GM13976 (cell line): ENCODE results near the gene SLC44A5.
"Not testable (repeated sequence)": the region's sequence is repeated elsewhere in the genome, so short reads cannot be mapped to it uniquely, and the experiment has no call there.

Experiments used
- DNase-seq: peaks from one replicate; pipeline ENCODE4 v3.0.0; 2012; ENCODE audit warnings: low spot score
- CTCF ChIP-seq: IDR thresholded peaks from 2 replicates; pipeline ENCODE4 v1.5.1; 2012; ENCODE audit warnings: borderline replicate concordance, mild to moderate bottlenecking; ENCODE audit not compliant: insufficient read depth; ENCODE audit errors: extremely low read depth, missing control alignments, control extremely low read depth
- in situ Hi-C: fragments of 300-500 bp; cut with MboI; formaldehyde crosslinking; loops from one replicate; pipeline ENCODE4 v1.12.0; 2022; ENCODE audit warnings: low sequenced_read_pairs, mixed read lengths, inconsistent platforms; ENCODE audit not compliant: unreplicated experiment

The SLC44A5 gene

GRCh38 chr1:75198163-75198562 is 412.8 kb downstream of the SLC44A5 start:
- in situ Hi-C loops, result loop anchor here (10.0 kb wide), 1 partner anchor 433 kb away; no protein-coding TSS in a partner anchor

GRCh38 chr1:75188892-75189291 is 422.0 kb downstream of the SLC44A5 start:
- TF ChIP-seq CTCF, result no peak
- no peak for DNase-seq
- in situ Hi-C loops, result no loop called here

More at GRCh38 chr1:75198163-75198562, 412.8 kb downstream of the SLC44A5 start:
- DNase-seq, result no peak
- no peak for TF ChIP-seq CTCF

GRCh38 chr1:75181214-75181955 is 429.5 kb downstream of the SLC44A5 start:
- in situ Hi-C loops, DNase-seq: not testable (repeated sequence)

- in situ Hi-C loops, result no loop called here
- TF ChIP-seq CTCF, result no peak
- no peak for DNase-seq
These were observed 436.7 kb downstream of the SLC44A5 start for GRCh38 chr1:75174031-75174760.

- no peak for TF ChIP-seq CTCF
- DNase-seq, result no peak
- in situ Hi-C loops, result no loop called here
These were observed 438.4 kb downstream of the SLC44A5 start for GRCh38 chr1:75172556-75172955.

- TF ChIP-seq CTCF, result no peak
- in situ Hi-C loops, result no loop called here
These were observed 439.0 kb downstream of the SLC44A5 start for GRCh38 chr1:75171876-75172275.

GRCh38 chr1:75170981-75171380 is 439.9 kb downstream of the SLC44A5 start:
- in situ Hi-C loops, result no loop called here
- DNase-seq, result no peak
- TF ChIP-seq CTCF, result no peak

More at GRCh38 chr1:75171876-75172275, 439.0 kb downstream of the SLC44A5 start:
- DNase-seq, result no peak
